DND-41 (cell line): Measurements from ENCODE around the gene TOLLIP.

Source experiments
- ATAC-seq: fragments of 200-7000 bp; cut with Tn5 transposase; 3 replicates; pipeline ENCODE4 v1.9.1; 2021; ENCODE audit warnings: low read depth; ENCODE audit not compliant: insufficient read depth
- DNase-seq: peaks from one replicate; pipeline ENCODE4 v3.0.0-alpha.2; 2020
- H2AFZ ChIP-seq: 2 replicates; pipeline ENCODE4 v1.6.0; 2012; ENCODE audit warnings: low read depth, low read length
- H3K27ac ChIP-seq: 2 replicates; pipeline ENCODE4 v1.5.1; 2012; ENCODE audit warnings: low read length, inconsistent platforms
- H3K27me3 ChIP-seq: fragments of 200-600 bp; sonication (generic); 2 replicates; pipeline ENCODE4 v1.6.0; 2012; ENCODE audit warnings: low read length, mild to moderate bottlenecking, inconsistent platforms; ENCODE audit not compliant: insufficient read depth, poor library complexity
- H3K36me3 ChIP-seq: 2 replicates; pipeline ENCODE4 v1.5.1; 2012; ENCODE audit warnings: low read length, inconsistent platforms; ENCODE audit not compliant: insufficient read depth
- H3K4me1 ChIP-seq: 2 replicates; pipeline ENCODE4 v1.5.1; 2012; ENCODE audit warnings: mild to moderate bottlenecking, low read length; ENCODE audit not compliant: insufficient read depth
- H3K4me2 ChIP-seq: 2 replicates; pipeline ENCODE4 v1.6.0; 2012; ENCODE audit warnings: mild to moderate bottlenecking, moderate library complexity, low read length, inconsistent platforms; ENCODE audit not compliant: insufficient read depth
- H3K4me3 ChIP-seq, 2 experiments: fragments of 200-600 bp in 1 of 2; shearing (Covaris generic) in 1 of 2; 2 replicates each; pipeline ENCODE4 v1.5.1; 2012 to 2016; ENCODE audit warnings: inconsistent platforms in 2 of 2, low read length in 2 of 2, mild to moderate bottlenecking in 2 of 2, low read depth in 1 of 2, moderate library complexity in 1 of 2
- H3K79me2 ChIP-seq: 2 replicates; pipeline ENCODE4 v1.6.0; 2012; ENCODE audit warnings: low read length, inconsistent platforms; ENCODE audit not compliant: insufficient read depth
- H3K9ac ChIP-seq: 2 replicates; pipeline ENCODE4 v1.6.0; 2012; ENCODE audit warnings: low read depth, mild to moderate bottlenecking, inconsistent platforms, low read length, moderate library complexity
- H3K9me3 ChIP-seq: 2 replicates; pipeline ENCODE4 v1.5.1; 2012; ENCODE audit warnings: low read length, moderate library complexity, mild to moderate bottlenecking, inconsistent platforms; ENCODE audit not compliant: insufficient read depth, severe bottlenecking
- H4K20me1 ChIP-seq: 2 replicates; pipeline ENCODE4 v1.6.0; 2012; ENCODE audit warnings: low read length; ENCODE audit not compliant: insufficient read depth
- CTCF ChIP-seq: IDR thresholded peaks from 2 replicates; pipeline ENCODE4 v1.5.1; 2012; ENCODE audit warnings: borderline replicate concordance, low read length, moderate library complexity, mild to moderate bottlenecking; ENCODE audit not compliant: poor library complexity, severe bottlenecking; ENCODE audit errors: extremely low read depth
- EZH2 ChIP-seq: IDR thresholded peaks from 3 replicates; pipeline ENCODE4 v1.6.1; 2012; ENCODE audit warnings: borderline replicate concordance, low read depth, mild to moderate bottlenecking, moderate library complexity, low read length, inconsistent platforms; ENCODE audit not compliant: severe bottlenecking

The TOLLIP gene

GRCh38 chr11:1336836-1337646 lies 27.6 kb upstream of the TOLLIP start:
- peaks cover 9% of the 10 kb centered on the region for H3K4me1 ChIP-seq
- TF ChIP-seq CTCF (no peak), EZH2 (no peak)
- no peak overlapping the region for H3K9ac ChIP-seq
- H3K36me3 ChIP-seq, result no peaks in the 10 kb centered on the region
- ATAC-seq, result no peak
- no peak for DNase-seq
- H3K79me2 ChIP-seq, result no peaks in the 10 kb centered on the region
- H3K27me3 ChIP-seq, result no peaks in the 10 kb centered on the region
- H4K20me1 ChIP-seq, result no peaks in the 10 kb centered on the region
- no peak overlapping the region for H2AFZ ChIP-seq
- no peak overlapping the region for H3K27ac ChIP-seq
- no peak overlapping the region for H3K4me2 ChIP-seq
- H3K9me3 ChIP-seq, result no peaks in the 10 kb centered on the region
- H3K4me3 ChIP-seq, result no peak overlapping the region

GRCh38 chr11:1335811-1336761 lies 26.7 kb upstream of the TOLLIP start:
- H2AFZ ChIP-seq, result peak overlapping the region; percentile 33
- H3K79me2 ChIP-seq, result no peaks in the 10 kb centered on the region
- DNase-seq (peak; percentile 74), ATAC-seq (peak; percentile 83)
- H3K4me2 ChIP-seq, result peak overlapping the region; percentile 56
- peak overlapping the region; percentile 42 for H3K27ac ChIP-seq
- H3K9me3 ChIP-seq, result no peaks in the 10 kb centered on the region
- peak overlapping the region in 1 of 2 experiments; percentile 48; a peak in 2 of 4 replicates for H3K4me3 ChIP-seq
- TF ChIP-seq EZH2 (no peak), CTCF (no peak)
- peak overlapping the region; percentile 37 for H3K9ac ChIP-seq
- H4K20me1 ChIP-seq, result no peaks in the 10 kb centered on the region
- H3K27me3 ChIP-seq, result no peaks in the 10 kb centered on the region
- peaks cover 9% of the 10 kb centered on the region for H3K4me1 ChIP-seq
- H3K36me3 ChIP-seq, result no peaks in the 10 kb centered on the region

GRCh38 chr11:1335264-1335810 lies 25.9 kb upstream of the TOLLIP start:
- H3K4me3 ChIP-seq, result no peak overlapping the region
- TF ChIP-seq CTCF, result no peak
- no peak for TF ChIP-seq EZH2
- no peak for ATAC-seq
- no peaks in the 10 kb centered on the region for H3K36me3 ChIP-seq
- no peaks in the 10 kb centered on the region for H3K79me2 ChIP-seq
- no peak overlapping the region for H3K27ac ChIP-seq
- no peaks in the 10 kb centered on the region for H4K20me1 ChIP-seq
- DNase-seq, result no peak
- peak overlapping the region; percentile 56 for H3K4me2 ChIP-seq
- H3K9ac ChIP-seq, result peak overlapping the region; percentile 37; the same call in 1 of the 2 replicates
- H3K27me3 ChIP-seq, result no peaks in the 10 kb centered on the region
- H3K4me1 ChIP-seq, result peaks cover 9% of the 10 kb centered on the region
- H3K9me3 ChIP-seq, result no peaks in the 10 kb centered on the region
- 0 out of 2 replicates have a peak overlapping the region, but pooled peaks have one; percentile 33 for H2AFZ ChIP-seq
